Epithelial cell of esophagus (primary cell): ENCODE measurements around the gene MSTN.
"Not testable (repeated sequence)": the region's sequence is repeated elsewhere in the genome, so short reads cannot be mapped to it uniquely, and the experiment has no call there.

ENCODE experiments used
- DNase-seq: peaks from one replicate; pipeline ENCODE4 v3.0.0; 2010; ENCODE audit warnings: low read depth
- H3K4me3 ChIP-seq: 2 replicates; pipeline ENCODE4 v1.5.1; 2011; ENCODE audit warnings: mild to moderate bottlenecking, low read length, control low read depth
- CTCF ChIP-seq: IDR thresholded peaks from 2 replicates; pipeline ENCODE4 v1.5.1; 2011; ENCODE audit warnings: low read depth, mild to moderate bottlenecking, low read length, control low read depth, inconsistent platforms; ENCODE audit not compliant: insufficient read depth; ENCODE audit errors: missing control alignments

The MSTN gene

GRCh38 chr2:190031969-190032618 lies 30.4 kb downstream of the MSTN start:
- H3K4me3 ChIP-seq: no peak overlapping the region
- no peak for TF ChIP-seq CTCF
- DNase-seq: no peak

DNA sequence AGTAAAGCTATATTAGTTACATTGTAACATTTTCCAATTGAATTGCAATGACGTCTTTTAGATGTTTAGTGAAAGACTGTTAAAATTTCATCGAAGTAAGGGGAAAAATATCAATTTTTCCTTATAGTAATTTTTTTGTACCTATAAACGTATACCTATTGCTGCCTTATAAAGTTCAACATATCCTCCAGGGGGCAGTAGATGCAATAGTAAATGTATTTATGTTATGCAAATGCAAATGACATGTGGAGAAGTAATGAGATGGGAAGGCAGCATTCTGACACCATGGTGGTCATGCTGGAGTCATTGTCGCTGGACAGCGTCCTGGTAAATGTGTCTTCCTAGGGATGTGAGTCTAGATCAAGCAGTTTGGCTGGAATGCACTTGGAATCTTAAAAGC lies 38.7 kb downstream of the MSTN start:
- peak; percentile 77 for DNase-seq
- no peak overlapping the region for H3K4me3 ChIP-seq
- TF ChIP-seq CTCF: peak; percentile 53

- TF ChIP-seq CTCF: no peak
- DNase-seq: no peak
Observed at GRCh38 chr2:190020720-190021119, 41.8 kb downstream of the MSTN start.

DNA sequence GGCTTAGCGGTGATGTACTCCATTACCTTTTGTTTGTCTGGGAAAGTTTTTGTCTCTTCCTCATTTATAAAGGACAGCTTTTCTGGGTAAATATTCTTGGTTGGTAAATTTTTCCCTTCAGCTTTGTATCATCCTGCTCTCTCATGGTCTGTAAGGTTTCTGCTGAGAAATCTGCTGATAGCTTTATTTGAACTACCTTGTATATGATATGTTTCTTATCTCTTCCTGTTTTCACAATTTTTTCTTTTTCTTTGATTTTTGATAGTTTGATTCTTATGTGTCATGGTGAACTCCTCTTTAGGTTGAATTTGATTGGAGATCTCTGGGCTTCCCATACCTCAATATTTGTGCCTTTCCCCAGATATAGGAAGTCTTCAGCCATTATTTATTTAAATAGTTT lies 44.7 kb downstream of the MSTN start:
- H3K4me3 ChIP-seq: no peak overlapping the region
- no peak for TF ChIP-seq CTCF
- DNase-seq: no peak

More at GRCh38 chr2:190020720-190021119, 41.8 kb downstream of the MSTN start:
- no peak overlapping the region for H3K4me3 ChIP-seq

DNA sequence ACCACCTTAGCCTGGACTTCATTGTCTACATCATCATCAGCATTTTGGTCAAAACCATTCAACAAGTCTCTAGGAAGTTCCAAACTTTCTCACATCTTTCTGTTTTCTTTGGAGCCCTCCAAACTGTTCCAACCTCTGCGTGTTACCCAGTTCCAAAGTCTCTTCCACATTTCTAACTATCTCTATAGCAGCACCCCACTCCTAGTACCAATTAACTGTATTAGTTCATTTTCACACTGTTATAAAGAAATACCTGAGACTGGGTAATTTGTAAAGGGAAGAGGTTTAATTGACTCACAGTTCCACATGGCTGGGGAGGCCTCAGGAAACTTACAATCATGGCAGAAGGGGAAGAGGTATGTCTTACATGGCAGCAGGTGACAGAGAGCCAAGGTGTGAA lies 46.6 kb downstream of the MSTN start:
- H3K4me3 ChIP-seq, DNase-seq: not testable (repeated sequence)
